T-helper 2 cell (primary cell): ENCODE data around the gene BANK1.
"Not testable (repeated sequence)": the region's sequence is repeated elsewhere in the genome, so short reads cannot be mapped to it uniquely, and the experiment has no call there.

ENCODE experiments used
- DNase-seq, 5 experiments: peaks; one replicate each; pipeline versions ENCODE4 v3.0.0 to v3.0.0-alpha.2; 2012 to 2022

BANK1 gene

DNA sequence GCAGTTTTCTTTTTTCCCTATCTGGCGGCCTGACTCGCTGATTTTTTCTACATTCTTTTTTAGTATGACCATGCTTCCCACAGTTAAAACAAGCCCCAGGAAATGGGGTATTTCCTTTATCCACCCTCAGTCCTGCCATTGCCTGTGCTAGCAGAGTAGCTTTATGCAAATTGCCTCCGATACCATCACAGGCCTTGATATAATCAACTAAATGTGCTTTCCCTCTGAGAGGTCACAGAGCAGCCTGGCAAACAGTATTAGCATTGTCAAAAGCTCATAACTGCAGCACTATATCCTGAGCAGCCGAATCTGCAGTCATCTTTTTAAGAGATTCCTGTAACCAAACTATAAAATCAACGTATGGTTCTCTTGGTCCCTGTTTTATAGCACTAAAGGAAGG is 115.0 kb downstream of the BANK1 start:
- DNase-seq, result not testable (repeated sequence)

GRCh38 chr4:101910786-101911373 is 120.3 kb downstream of the BANK1 start:
- DNase-seq, result no peak

DNA sequence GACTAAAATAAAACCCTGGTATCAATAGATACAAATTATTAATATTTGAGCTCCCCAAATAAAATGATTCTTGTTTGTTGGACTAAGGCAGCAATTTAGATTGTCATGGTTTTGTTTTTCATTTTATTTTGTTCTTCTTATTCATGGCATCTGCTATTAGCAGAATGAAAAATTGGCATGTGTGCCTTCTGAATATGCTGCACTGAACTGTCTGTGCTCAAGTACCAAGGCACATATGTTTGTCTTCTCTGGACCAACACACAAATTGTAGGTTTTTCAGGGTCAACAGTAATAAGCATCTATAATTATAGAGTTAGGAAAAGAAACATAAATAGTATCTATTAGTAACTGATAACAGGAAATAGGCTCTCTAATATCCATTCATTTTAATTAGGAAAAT is 121.1 kb downstream of the BANK1 start:
- DNase-seq, result no peak

DNA sequence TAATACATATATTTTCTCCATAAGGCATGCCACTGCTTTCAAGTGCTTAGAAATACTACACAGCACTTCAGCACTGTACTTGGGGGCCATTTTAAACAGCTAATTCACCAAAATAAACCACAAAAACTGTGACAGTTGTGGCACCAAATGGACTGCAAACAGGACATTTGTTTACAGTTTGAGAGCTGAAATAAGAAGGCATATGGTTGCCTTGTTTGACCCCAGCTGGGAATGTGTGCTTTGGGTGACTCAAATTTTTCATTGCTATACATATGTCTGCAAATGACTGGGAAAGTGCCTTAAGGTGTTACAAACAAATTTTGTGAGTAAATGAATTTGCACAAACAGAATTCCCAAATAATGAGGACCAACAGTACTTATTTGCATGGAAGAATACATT is 124.2 kb downstream of the BANK1 start:
- no peak for DNase-seq

DNA sequence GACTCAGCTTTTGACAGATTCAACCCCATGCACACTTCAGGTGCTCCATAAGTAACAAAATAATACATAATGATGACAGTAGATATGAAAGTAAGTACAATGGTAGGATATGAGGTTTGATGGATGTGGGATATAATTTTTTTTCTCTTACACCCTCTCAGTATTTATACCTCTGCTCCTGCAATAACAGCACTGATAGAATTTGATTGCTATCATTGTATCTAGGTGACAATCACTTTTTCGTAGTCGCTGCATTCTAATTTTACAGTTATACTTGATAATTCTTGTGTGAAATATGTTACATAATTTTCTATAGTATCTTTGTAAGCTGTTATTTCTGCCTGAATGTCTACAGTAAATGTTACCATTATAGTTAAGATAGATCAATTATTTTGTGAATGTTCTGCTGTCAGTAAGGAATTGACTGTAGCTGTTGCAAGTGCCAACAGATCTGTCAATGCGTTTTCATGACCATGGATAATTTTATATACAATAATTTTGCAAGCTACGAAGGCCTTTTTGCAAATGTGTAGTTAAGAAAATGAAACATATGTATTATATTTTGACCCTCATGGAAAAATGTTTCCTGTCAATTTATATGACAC is 128.9 kb downstream of the BANK1 start:
- no peak for DNase-seq

DNA sequence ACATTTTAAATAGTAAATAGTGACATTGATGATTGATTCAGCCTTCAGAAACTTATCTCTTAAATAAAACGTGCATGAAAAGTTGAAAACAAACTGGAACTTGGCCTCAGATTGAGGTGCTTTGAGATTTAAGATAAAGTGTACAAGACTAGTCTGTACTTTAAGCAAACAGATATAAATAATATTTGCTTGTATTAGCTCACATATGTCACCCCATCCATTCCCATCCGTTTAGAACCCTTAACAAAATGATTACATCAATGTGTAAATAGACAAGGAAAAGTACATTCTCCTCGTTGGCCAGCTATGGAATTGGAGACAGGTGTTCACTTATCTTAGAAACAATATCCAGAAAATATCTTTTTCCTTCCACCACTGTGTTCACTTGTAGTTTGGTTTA is 130.8 kb downstream of the BANK1 start:
- no peak for DNase-seq

DNA sequence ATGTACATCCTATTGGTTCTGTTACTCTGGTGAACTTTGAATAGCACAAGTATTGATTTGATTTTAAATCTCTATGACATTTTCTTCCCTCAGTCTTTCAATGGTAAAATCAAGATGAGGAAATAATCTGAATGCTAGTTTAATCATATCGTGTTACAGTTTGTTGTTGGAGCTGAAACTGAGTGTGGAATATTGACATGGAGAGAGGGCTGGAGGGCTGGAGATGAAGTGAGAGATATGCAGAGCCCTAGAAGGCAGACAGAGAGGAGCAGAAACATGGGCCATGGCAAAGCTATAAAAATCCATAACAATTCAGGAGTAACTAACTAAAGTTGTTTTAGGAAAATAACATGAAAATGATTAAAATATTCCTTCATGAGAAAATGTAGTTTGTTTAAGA is 141.1 kb downstream of the BANK1 start:
- no peak for DNase-seq

DNA sequence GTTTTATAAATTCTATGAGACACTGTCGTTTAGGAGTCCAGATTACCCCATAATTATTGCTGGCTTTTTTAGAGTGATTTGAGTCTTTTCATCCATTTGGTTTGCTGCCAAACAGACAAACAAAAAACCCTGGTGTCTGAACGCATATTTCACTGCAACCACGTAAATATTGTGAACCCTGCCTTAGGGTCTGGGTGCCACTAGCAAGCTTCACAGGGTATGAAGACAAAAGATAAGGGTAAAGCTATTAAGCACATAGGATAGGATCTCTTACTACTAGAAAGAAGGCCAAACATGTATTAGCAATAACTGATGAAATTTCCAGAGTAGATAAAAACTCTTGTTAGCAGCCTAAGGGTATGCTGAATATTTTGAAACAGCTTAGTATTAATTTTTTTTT is 143.3 kb downstream of the BANK1 start:
- no peak for DNase-seq

DNA sequence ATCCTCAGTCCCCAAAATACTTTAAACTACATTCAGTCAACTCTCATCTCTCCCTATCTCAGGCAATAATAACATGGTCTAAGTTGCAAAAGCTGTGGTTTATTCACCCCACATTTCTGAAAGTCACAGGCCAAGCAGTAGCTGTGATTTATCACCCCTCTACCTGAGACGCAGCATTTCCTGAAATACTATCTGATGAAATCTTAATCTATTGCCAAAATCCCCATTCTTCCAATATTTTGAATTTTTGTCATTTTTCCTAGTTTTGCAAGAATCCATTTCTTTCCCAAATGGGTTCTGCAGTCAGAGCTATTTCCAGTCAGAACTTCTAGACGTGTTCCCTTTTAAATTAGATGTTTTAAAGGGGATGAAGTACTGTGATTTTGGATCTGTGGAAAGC is 148.3 kb downstream of the BANK1 start:
- DNase-seq, result no peak

DNA sequence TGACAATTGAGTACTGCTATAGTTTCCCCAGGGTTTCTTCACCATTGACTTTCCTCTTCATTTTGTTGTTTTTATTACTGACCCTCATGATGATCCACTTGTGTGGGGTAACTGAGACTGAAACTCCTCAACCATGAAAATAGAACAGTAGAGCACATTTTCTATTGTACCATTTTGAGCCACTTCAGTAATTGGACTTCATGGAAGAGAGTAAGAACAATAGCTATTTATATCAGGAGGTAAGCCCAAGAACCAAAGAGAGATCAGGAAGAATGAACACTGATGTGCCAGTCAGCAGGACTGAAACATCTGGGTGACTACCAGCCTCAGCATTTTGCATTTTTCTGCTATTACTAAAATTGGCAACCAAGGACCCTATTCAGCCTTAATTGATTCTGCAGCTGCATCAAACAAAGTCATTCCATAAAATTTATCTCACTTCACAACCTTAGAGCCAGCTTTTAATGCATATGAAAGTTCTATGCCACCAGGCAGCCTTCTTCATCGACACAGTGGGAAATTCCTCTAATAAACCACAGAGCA is 151.4 kb downstream of the BANK1 start:
- DNase-seq, result no peak

DNA sequence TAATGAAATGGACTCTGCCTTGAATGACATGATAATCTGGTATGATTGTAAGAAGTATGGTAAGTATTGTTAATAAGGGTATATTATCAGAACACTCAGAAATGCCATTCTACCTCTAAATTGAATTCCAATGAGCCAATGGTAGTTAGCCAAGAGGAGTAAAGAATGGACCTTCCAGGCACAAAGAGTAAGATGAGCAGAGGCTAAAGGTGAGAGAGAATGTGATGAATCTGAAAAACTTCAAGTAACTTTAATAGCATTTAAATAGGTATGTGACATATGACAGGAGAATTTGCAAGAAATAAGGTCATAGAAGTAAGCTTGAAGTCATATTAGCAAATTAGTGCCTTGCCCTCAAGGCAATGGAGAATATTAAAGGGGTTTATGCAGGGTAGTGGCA is 152.4 kb downstream of the BANK1 start:
- no peak for DNase-seq

DNA sequence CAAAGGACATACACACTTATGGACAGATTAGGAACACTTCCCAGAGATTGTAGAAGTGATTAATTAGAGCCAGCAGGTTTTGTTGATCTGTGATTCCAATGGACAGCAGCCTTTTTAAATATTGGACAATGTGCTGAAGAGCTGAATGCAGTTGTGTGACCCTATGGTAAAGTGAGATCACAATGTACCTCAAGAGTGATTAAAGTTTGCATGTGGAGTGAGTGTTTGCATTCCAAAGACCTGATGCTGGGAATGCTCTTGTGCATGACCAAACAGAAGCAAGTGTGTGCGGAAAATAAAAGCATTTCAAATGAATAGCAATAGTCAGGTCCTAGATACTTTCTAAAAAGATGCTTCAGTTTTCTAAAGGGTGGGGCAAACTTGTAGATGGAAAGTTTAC is 154.1 kb downstream of the BANK1 start:
- DNase-seq, result no peak

- DNase-seq, result no peak
Measured at GRCh38 chr4:101948055-101948454, 157.5 kb downstream of the BANK1 start.

DNA sequence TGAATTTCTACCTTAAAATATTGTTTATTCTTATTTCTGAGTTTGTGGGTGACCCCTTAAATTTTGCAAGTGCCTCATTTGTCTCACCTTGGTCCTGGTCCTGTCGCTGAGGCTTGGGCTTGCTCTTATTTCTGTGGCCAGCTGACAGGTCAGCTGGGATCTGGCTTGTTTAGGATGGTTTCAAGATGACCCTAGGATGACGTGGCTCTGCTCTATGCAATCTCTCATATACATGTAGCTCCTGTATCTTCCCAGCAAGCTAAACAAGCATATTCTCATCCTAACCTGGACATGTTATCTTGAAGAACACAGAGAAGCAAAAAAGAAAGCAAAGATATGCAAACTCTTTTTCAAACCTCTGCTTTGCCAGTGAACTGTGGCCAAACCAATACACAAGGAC is 158.4 kb downstream of the BANK1 start:
- DNase-seq, result no peak

DNA sequence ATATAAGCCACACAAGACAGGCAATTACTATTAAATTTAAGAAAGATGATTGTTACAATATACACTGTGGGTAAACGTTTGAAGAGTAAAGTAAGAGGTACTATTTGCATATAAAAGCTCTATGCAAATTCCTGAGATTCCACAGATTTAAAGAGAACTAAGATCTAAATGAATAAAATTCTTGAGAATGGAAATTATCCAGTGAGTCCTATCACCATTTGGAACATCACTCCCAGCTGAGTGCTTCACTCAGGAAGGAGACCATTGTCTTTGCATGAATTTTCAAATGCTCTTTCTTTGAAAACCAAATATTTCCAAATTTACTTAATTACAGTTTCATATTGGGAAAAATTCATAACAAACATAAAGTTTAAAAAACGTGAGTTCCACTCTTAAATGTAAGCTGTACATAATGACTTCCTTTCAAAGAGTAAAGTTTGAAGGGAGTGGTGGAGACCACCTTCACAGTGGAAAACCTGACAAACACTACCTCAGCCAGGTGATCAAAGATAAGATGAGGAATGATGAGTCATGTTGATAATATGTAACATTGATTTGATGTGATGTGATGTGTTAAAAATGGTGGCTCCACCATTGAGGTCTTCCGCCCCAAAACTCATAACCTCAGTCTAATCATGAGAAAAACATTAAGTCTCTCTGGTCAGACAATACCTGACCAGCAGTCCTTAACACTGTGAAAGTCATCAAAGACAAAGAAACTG is 159.9 kb downstream of the BANK1 start:
- no peak for DNase-seq

DNA sequence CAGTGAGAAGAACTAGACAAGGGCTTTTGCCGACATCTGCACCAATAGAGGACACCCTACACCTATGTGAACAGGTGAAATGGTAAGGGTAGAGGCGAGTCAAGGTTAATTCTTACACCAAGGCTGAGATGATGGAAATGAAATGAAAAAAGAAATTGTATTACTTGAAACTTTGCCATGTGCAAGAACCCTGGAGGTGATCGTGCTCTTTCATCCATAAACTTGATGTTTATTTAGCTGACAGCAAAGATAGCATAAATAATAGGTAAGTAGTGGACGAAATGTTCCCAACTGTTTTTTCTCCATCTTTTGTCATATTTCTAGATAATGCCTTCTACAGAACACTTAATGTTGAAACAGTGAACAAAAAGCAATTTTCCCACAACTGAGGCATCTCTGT is 162.5 kb downstream of the BANK1 start:
- DNase-seq, result no peak

- DNase-seq, result no peak
Measured at GRCh38 chr4:101953949-101954348, 163.4 kb downstream of the BANK1 start.

DNA sequence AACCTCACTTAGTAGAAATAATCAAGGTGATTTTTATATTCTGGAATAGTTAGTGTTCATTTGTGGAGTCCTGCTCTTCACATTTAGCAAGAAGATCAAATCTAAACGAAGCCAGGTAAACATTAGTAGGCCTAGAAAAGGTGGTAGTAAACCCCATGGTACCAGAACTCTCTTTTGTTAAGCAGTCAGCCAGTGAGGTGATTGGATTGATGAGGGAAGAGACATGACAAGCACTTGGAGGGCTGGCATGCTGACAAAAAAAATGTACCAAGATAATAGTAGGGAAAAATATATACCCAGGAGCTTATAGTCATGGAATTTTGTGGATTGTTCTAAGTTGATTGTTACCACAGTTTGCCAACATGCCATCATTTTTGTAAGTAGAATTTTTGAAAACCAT is 163.8 kb downstream of the BANK1 start:
- no peak for DNase-seq

DNA sequence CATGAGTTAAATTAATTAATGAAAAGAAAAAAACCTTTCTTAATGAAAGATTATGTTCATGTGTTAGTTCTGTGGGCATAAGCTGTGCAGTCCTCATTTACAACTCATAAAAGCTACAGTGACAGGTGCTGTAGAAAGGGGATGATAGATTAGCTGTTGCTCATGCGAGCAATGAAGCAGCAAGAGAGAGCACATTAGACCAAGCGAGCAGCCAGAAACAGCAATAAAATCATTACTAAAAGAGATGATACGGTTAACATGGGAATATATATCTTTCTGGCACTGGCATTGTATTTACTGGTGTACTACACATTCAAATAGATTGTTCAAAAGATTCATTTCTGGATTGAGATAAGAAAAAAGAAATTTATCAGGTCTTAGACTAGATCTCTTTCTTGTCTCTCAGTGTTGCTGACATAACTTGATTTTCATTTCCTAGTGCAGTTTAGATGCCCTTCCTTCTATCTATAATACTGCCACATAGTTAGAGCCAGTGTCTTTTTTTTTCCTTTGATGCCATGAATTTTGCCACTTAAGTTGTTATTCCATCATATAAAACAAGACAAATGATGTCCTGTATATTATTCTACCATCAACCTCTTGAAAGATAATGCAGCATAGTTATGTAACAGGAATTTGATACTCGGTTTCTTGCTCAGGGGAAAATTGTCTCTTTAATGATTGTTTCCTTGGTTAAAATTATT is 164.6 kb downstream of the BANK1 start:
- DNase-seq, result no peak

DNA sequence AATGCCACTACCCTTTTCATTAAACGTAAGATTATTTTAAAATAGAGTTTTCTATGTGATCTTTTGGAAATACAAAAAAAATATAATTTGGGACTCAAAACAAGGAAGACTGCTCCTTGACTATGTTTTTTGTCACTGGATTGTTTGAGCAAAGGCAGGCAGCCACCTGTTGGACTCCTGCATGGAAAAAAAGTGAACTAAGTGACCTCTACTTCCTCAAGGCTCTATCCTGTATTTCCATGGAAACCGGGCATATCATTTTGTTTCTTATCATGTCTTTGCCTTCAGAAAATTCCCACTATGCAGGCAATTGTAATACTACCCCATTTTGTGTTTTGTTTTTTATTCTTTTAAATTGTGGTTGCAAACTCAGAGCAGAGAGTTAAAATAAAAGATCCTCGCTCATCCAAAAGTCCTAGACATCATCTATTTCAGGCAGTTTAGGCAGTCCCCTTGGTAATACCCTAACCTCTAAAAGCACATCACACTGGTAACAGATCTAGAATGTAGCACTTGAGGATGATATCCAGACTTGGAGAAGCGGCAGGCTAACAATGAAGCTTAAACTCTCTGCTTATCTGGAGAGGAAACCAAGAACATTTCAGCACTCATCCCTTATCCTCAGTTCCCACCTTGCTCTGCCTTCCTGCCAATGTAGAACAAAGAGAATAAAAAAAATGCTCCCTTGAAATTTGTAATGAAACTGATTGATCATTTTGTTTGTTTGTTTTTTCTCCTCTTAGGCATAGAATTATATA is 165.7 kb downstream of the BANK1 start:
- no peak for DNase-seq

- no peak for DNase-seq
Measured at GRCh38 chr4:101958547-101958946, 168.0 kb downstream of the BANK1 start.

DNA sequence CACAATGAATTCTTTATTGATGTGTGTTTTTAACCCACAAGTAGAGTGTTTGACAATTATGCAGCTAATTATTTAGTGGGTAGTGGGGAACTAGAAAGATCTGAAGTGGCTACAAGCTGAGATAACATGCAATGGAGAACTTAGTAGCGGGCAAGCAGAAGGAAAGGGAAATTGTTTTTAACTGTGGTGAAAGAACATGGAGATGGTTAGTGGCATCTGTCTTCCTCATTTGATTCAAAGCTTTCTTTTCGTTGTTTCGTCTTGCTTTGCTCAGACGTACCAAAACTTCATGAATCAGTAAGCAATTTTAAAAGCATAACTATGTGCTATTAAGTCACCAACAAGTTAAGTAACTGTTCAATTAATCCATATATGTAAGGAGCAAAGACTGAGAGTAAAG is 169.9 kb downstream of the BANK1 start:
- DNase-seq, result no peak

- DNase-seq, result no peak
Measured at GRCh38 chr4:101961144-101961543, 170.6 kb downstream of the BANK1 start.
